ENCODE results near the gene NFATC2.

NFATC2 gene

DNA sequence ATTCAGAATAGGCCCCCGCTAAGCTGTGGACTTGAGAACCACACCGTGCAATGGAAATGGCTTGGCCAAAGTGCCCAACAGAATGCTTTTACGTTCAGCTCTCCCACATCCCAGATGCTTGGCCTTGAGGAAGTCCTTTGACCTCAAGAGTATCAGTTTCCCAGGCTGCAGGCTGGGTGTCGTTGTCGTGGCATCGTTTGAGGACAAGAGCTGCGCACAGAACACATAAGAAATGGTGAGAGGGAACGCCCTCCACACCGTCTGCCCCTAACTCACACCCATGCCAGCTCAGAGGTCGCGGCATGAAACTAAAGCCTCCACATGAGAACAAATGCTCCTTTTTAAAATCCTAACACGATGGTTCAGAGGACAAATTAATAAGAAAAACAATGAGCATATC lies 37.0 kb downstream of the NFATC2 start (continued):
- TF ChIP-seq ZNF530 (tag by site-specific recombination; IDR thresholded peaks at IDR 0.05; ENCODE audit: low read depth) (no peak), ZNF791 (tag by site-specific recombination; IDR thresholded peaks at IDR 0.05) (no peak), ZNF701 (tag by site-specific recombination; IDR thresholded peaks at IDR 0.05) (no peak)
- TF ChIP-seq, protein P1, sequence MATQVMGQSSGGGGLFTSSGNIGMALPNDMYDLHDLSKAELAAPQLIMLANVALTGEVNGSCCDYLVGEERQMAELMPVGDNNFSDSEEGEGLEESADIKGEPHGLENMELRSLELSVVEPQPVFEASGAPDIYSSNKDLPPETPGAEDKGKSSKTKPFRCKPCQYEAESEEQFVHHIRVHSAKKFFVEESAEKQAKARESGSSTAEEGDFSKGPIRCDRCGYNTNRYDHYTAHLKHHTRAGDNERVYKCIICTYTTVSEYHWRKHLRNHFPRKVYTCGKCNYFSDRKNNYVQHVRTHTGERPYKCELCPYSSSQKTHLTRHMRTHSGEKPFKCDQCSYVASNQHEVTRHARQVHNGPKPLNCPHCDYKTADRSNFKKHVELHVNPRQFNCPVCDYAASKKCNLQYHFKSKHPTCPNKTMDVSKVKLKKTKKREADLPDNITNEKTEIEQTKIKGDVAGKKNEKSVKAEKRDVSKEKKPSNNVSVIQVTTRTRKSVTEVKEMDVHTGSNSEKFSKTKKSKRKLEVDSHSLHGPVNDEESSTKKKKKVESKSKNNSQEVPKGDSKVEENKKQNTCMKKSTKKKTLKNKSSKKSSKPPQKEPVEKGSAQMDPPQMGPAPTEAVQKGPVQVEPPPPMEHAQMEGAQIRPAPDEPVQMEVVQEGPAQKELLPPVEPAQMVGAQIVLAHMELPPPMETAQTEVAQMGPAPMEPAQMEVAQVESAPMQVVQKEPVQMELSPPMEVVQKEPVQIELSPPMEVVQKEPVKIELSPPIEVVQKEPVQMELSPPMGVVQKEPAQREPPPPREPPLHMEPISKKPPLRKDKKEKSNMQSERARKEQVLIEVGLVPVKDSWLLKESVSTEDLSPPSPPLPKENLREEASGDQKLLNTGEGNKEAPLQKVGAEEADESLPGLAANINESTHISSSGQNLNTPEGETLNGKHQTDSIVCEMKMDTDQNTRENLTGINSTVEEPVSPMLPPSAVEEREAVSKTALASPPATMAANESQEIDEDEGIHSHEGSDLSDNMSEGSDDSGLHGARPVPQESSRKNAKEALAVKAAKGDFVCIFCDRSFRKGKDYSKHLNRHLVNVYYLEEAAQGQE (tag by site-specific recombination; IDR thresholded peaks at IDR 0.05), result no peak
- TF ChIP-seq, protein P2, sequence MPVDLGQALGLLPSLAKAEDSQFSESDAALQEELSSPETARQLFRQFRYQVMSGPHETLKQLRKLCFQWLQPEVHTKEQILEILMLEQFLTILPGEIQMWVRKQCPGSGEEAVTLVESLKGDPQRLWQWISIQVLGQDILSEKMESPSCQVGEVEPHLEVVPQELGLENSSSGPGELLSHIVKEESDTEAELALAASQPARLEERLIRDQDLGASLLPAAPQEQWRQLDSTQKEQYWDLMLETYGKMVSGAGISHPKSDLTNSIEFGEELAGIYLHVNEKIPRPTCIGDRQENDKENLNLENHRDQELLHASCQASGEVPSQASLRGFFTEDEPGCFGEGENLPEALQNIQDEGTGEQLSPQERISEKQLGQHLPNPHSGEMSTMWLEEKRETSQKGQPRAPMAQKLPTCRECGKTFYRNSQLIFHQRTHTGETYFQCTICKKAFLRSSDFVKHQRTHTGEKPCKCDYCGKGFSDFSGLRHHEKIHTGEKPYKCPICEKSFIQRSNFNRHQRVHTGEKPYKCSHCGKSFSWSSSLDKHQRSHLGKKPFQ (tag by site-specific recombination; IDR thresholded peaks at IDR 0.05), result no peak

DNA sequence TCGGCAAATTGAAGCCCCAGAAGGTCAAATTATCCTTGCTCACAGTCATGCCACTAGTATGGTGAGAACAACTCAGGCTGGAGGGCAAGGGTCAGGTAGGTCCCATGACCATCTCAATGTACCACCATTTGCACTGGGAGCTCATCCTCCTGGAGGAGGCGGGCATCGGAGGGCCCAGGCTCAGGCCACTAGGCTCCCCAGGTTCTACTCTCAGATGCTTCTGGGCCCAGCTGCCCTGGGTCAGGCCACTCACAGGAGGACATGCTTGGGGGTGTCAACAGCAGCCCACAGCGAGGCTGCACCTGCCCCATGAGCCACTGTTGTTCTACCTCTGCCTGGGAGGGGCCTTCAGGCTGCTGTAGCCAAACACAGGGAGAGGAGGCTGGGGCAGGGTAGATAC lies 39.1 kb downstream of the NFATC2 start:
- Histone ChIP-seq H3K9me3 (ENCODE audit: control insufficient read depth, insufficient read depth, low read depth, low read length) (no peaks in the 10 kb centered on the region), H3K27ac (ENCODE audit: extremely low read depth, low read depth, low read length) (no peak overlapping the region), H3K36me3 (ENCODE audit: control insufficient read depth in 2 of 2, insufficient read depth in 1 of 2, low read length in 2 of 2) (no peaks in the 10 kb centered on the region), H3K4me1 (ENCODE audit: control insufficient read depth, insufficient read depth, low read length) (peaks cover 3% of the 10 kb centered on the region; the same call in 1 of the 2 replicates), H3K4me3 (ENCODE audit: low read depth, low read length) (no peak overlapping the region)
- POLR2A ChIA-PET, result no interaction called here
- TF ChIP-seq ZNF138 (tag by site-specific recombination; IDR thresholded peaks at IDR 0.05; ENCODE audit: borderline replicate concordance) (no peak), ZNF157 (tag by site-specific recombination; IDR thresholded peaks at IDR 0.05) (no peak), ZNF623 (tag by site-specific recombination; IDR thresholded peaks at IDR 0.05) (no peak), ZNF843 (tag by site-specific recombination; IDR thresholded peaks at IDR 0.05) (no peak), ZNF354C (tag by site-specific recombination; IDR thresholded peaks at IDR 0.05; ENCODE audit: borderline replicate concordance, low read depth) (no peak), ZNF791 (tag by site-specific recombination; IDR thresholded peaks at IDR 0.05) (no peak), ZNF521 (tag by site-specific recombination; IDR thresholded peaks at IDR 0.05) (no peak), ZNF248 (tag by site-specific recombination; IDR thresholded peaks at IDR 0.05) (no peak), ZNF596 (tag by site-specific recombination; IDR thresholded peaks at IDR 0.05) (no peak), ZNF112 (tag by site-specific recombination; IDR thresholded peaks at IDR 0.05) (no peak), YY2 (tag by site-specific recombination; IDR thresholded peaks at IDR 0.05) (no peak), ZNF768 (tag by site-specific recombination; IDR thresholded peaks at IDR 0.05) (no peak), ZNF140 (tag by site-specific recombination; IDR thresholded peaks at IDR 0.05) (no peak), ZNF394 (tag by site-specific recombination; IDR thresholded peaks at IDR 0.05; ENCODE audit: borderline replicate concordance) (no peak), PRDM1 (tag by site-specific recombination; IDR thresholded peaks at IDR 0.05) (no peak), ZNF174 (tag by site-specific recombination; IDR thresholded peaks at IDR 0.05) (no peak), ZNF175 (tag by site-specific recombination; IDR thresholded peaks at IDR 0.05) (no peak), ZNF146 (tag by site-specific recombination; IDR thresholded peaks at IDR 0.05) (no peak), ZNF585B (tag by site-specific recombination; IDR thresholded peaks at IDR 0.05) (no peak)
- TF ChIP-seq, protein P3, sequence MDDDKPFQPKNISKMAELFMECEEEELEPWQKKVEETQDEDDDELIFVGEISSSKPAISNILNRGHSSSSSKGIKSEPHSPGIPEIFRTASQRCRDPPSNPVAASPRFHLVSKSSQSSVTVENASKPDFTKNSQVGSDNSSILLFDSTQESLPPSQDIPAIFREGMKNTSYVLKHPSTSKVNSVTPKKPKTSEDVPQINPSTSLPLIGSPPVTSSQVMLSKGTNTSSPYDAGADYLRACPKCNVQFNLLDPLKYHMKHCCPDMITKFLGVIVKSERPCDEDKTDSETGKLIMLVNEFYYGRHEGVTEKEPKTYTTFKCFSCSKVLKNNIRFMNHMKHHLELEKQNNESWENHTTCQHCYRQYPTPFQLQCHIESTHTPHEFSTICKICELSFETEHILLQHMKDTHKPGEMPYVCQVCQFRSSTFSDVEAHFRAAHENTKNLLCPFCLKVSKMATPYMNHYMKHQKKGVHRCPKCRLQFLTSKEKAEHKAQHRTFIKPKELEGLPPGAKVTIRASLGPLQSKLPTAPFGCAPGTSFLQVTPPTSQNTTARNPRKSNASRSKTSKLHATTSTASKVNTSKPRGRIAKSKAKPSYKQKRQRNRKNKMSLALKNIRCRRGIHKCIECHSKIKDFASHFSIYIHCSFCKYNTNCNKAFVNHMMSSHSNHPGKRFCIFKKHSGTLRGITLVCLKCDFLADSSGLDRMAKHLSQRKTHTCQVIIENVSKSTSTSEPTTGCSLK (tag by site-specific recombination; IDR thresholded peaks at IDR 0.05), result no peak
- CTCF ChIA-PET, result no interaction called here

All from HEK293 (cell line).